ENCODE results near the gene SMU1. TPM values are rescaled to one million over a fixed set of nuclear protein-coding genes. Genes with fewer than 3 reads are reported as not detected.
"Not testable (repeated sequence)": the region's sequence is repeated elsewhere in the genome, so short reads cannot be mapped to it uniquely, and the experiment has no call there.

Gene SMU1
- total RNA-seq, 2 experiments from 2014 or later, result 23.2 to 29.6 TPM

DNA sequence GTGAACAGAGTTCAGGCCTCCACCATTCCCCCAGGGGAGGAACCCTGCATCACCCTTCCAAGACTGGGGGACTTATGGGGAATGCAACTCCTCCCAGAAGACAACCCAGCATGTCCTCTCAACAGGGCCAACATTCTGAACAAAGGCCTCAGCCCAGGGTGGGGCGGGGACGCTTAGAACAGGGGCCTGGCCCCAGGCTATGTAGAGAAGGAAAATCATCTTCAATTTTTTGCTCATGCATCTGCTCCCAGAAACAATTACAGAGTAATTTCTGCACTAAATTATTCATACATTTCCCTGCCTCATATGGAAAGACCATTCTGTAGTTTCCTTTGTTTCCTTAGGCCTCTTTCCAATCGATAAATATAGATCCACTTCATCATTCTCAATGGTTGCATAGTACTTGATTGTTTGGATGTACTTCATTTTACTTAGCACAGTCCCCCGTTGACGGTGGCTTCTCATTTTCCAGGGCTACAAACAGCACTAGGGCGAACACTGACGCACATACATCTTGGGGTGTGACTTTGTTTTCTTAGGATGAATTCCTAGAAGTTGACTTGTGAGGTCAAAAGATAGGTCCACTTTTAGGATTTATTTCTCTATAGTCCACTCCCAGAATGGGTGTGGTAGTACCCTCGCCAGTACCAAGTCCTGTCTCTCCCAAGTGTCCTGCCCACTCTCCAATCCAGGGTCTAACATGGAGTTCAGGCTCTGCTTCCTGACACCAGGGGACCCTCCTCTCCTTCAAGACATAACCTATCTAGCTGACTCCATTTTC lies 27.2 kb upstream of the SMU1 start:
- no peaks in the 10 kb centered on the region for H3K27me3 Mint-ChIP-seq
- no peak overlapping the region for H3K4me3 Mint-ChIP-seq
- no peak overlapping the region for H3K27ac Mint-ChIP-seq
- H3K4me1 Mint-ChIP-seq, result no peaks in the 10 kb centered on the region
- H3K9me3 Mint-ChIP-seq (ENCODE audit: low read depth), result no peaks in the 10 kb centered on the region
- CTCF ChIA-PET, result no interaction called here
- intact Hi-C loops (cut with DNase I, micrococcal nuclease), result no loop called here
- POLR2A ChIA-PET, result interaction anchor here (0.6 kb wide), 1 partner anchor 170 kb away, joined by 3 read pairs; no protein-coding TSS in a partner anchor
- ATAC-seq (no peak), DNase-seq (no peak)
- H3K36me3 Mint-ChIP-seq (ENCODE audit: low read depth), result no peaks in the 10 kb centered on the region

GRCh38 chr9:33102551-33103210 lies 26.2 kb upstream of the SMU1 start:
- H3K4me3 Mint-ChIP-seq, result no peak overlapping the region
- CTCF ChIA-PET, result no interaction called here
- no peaks in the 10 kb centered on the region for H3K9me3 Mint-ChIP-seq (ENCODE audit: low read depth)
- ATAC-seq, result no peak
- H3K27me3 Mint-ChIP-seq, result no peaks in the 10 kb centered on the region
- POLR2A ChIA-PET, result interaction anchor here (0.6 kb wide), 1 partner anchor 17 kb away, joined by 3 read pairs; no protein-coding TSS in a partner anchor
- H3K27ac Mint-ChIP-seq, result no peak overlapping the region
- no peaks in the 10 kb centered on the region for H3K36me3 Mint-ChIP-seq (ENCODE audit: low read depth)
- no peaks in the 10 kb centered on the region for H3K4me1 Mint-ChIP-seq
- intact Hi-C loops (cut with DNase I, micrococcal nuclease), result no loop called here
- no peak for DNase-seq

GRCh38 chr9:33101104-33101951 lies 24.9 kb upstream of the SMU1 start:
- H3K27me3 Mint-ChIP-seq, result no peaks in the 10 kb centered on the region
- H3K9me3 Mint-ChIP-seq (ENCODE audit: low read depth), result no peaks in the 10 kb centered on the region
- intact Hi-C loops (cut with DNase I, micrococcal nuclease), result no loop called here
- no peaks in the 10 kb centered on the region for H3K36me3 Mint-ChIP-seq (ENCODE audit: low read depth)
- POLR2A ChIA-PET, result no interaction called here
- H3K4me1 Mint-ChIP-seq, result no peaks in the 10 kb centered on the region
- no peak overlapping the region for H3K4me3 Mint-ChIP-seq
- no peak overlapping the region for H3K27ac Mint-ChIP-seq
- CTCF ChIA-PET, result interaction anchor here (0.6 kb wide), 1 partner anchor 99 kb away, joined by 4 read pairs; no protein-coding TSS in a partner anchor
- ATAC-seq, result no peak
- no peak for DNase-seq

DNA sequence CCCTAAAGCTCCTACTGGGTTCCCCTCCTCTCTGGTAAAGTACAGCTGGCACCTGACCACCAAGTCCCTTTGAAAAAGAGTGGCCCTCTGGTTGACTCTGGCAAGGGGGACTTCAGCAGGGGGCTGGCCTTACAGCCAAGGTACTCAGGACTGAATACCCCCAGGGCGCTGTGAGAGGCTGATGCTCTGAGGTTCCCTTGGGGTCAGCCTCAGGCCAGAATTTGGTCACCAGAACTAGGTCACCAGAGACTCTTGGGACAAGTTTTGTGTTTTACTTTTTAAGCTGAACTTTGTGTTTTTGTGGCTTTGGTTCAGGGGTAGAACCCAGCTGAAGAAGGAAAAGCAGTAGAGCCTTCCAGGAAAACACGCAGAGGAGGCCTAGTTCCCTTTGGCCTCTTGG lies 23.3 kb upstream of the SMU1 start:
- DNase-seq, result no peak
- Mint-ChIP-seq H3K9me3 (ENCODE audit: low read depth) (no peaks in the 10 kb centered on the region), H3K4me3 (no peak overlapping the region), H3K27ac (no peak overlapping the region), H3K36me3 (ENCODE audit: low read depth) (no peaks in the 10 kb centered on the region), H3K27me3 (no peaks in the 10 kb centered on the region), H3K4me1 (no peaks in the 10 kb centered on the region)
- POLR2A ChIA-PET, result no interaction called here
- no peak for ATAC-seq
- intact Hi-C loops (cut with DNase I, micrococcal nuclease), result no loop called here
- CTCF ChIA-PET, result no interaction called here

DNA sequence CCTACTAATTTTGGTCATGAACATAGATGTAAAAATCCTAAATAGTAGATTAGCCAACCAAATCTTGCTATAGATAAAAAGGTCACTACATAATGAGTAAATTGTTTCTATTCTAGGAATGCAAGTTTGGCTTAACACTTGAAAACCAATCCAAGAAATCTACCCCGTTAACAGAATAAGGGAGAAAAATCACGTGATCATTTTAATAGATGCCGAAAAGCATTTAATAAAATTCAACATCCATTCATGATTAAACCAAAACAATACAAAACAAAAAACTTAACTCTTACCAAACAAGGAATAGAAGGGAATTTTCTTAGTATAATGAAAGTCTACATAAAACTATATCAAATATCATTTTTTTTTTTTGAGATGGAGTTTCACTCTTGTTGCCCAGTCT lies 20.7 kb upstream of the SMU1 start:
- no peak overlapping the region for H3K27ac Mint-ChIP-seq

DNA sequence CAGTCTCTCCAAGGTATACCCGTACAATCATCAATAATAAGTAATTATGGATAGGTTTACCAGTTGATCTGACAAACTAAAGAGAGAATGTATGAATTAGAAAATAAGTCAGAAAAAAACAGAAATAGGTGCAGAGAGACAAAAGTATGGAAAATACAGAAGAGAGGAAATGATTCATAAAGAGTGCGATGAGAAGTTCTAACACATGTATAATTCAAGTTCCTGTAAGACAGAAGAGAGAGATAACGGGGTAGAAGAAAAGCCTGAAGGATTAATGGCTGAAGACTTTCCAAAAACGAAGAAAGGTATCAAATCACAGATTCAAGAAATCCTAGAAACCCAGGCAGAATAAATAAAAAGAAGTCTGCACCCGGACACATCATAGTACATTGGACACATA lies 16.2 kb upstream of the SMU1 start:
- H3K27me3 Mint-ChIP-seq, result no peaks in the 10 kb centered on the region
- CTCF ChIA-PET, result no interaction called here
- H3K4me1 Mint-ChIP-seq, result peaks cover 10% of the 10 kb centered on the region
- no peak for DNase-seq
- H3K36me3 Mint-ChIP-seq (ENCODE audit: low read depth), result no peaks in the 10 kb centered on the region
- H3K9me3 Mint-ChIP-seq (ENCODE audit: low read depth), result no peaks in the 10 kb centered on the region
- ATAC-seq, result peak; percentile 74
- intact Hi-C loops (cut with DNase I, micrococcal nuclease), result no loop called here
- no peak overlapping the region for H3K4me3 Mint-ChIP-seq
- peak overlapping the region; percentile 56 for H3K27ac Mint-ChIP-seq
- POLR2A ChIA-PET, result no interaction called here

More for the DNA sequence above, 20.7 kb upstream of the SMU1 start:
- CTCF ChIA-PET, result interaction anchor here (1.0 kb wide), 1 partner anchor 129 kb away, joined by 3 read pairs; no protein-coding TSS in a partner anchor
- intact Hi-C loops (cut with DNase I, micrococcal nuclease), result no loop called here
- Mint-ChIP-seq H3K27me3 (no peaks in the 10 kb centered on the region), H3K4me3 (no peak overlapping the region), H3K4me1 (peaks cover 8% of the 10 kb centered on the region), H3K36me3 (ENCODE audit: low read depth) (no peaks in the 10 kb centered on the region), H3K9me3 (ENCODE audit: low read depth) (no peaks in the 10 kb centered on the region)
- DNase-seq (no peak), ATAC-seq (no peak)
- POLR2A ChIA-PET, result no interaction called here

GRCh38 chr9:33085672-33086071 lies 9.2 kb upstream of the SMU1 start:
- H3K27ac Mint-ChIP-seq; H3K4me3 Mint-ChIP-seq; intact Hi-C loops (cut with DNase I, micrococcal nuclease); ATAC-seq; H3K9me3 Mint-ChIP-seq (ENCODE audit: low read depth); H3K36me3 Mint-ChIP-seq (ENCODE audit: low read depth); DNase-seq; H3K27me3 Mint-ChIP-seq; H3K4me1 Mint-ChIP-seq: not testable (repeated sequence)
- POLR2A ChIA-PET, result interaction anchor here (0.6 kb wide), 1 partner anchor 17 kb away, joined by 3 read pairs; no protein-coding TSS in a partner anchor
- CTCF ChIA-PET, result interaction anchor here (2.8 kb wide), 1 partner anchor 141 kb away, joined by 10 read pairs; no protein-coding TSS in a partner anchor

GRCh38 chr9:33082538-33083326 lies 6.3 kb upstream of the SMU1 start:
- peak; percentile 46 for DNase-seq
- Mint-ChIP-seq H3K4me3 (peak overlapping the region; percentile 28), H3K27me3 (no peaks in the 10 kb centered on the region), H3K4me1 (peaks cover 6% of the 10 kb centered on the region), H3K27ac (peak overlapping the region; percentile 87), H3K9me3 (ENCODE audit: low read depth) (no peaks in the 10 kb centered on the region), H3K36me3 (ENCODE audit: low read depth) (no peaks in the 10 kb centered on the region)
- intact Hi-C loops (cut with DNase I, micrococcal nuclease), result no loop called here
- peak; percentile 28 for ATAC-seq
- POLR2A ChIA-PET, result no interaction called here
- CTCF ChIA-PET, result interaction anchor here (0.8 to 1.2 kb wide), 3 partner anchors 88 to 850 kb away, joined by 3 to 11 read pairs (median 6); no protein-coding TSS in a partner anchor

GRCh38 chr9:33082128-33082527 lies 5.7 kb upstream of the SMU1 start:
- peak; percentile 22 for DNase-seq
- CTCF ChIA-PET, result interaction anchor here (0.8 to 1.2 kb wide), 3 partner anchors 88 to 851 kb away, joined by 3 to 11 read pairs (median 6); no protein-coding TSS in a partner anchor
- H3K4me1 Mint-ChIP-seq, result peaks cover 9% of the 10 kb centered on the region
- no peaks in the 10 kb centered on the region for H3K36me3 Mint-ChIP-seq (ENCODE audit: low read depth)
- peak overlapping the region; percentile 87 for H3K27ac Mint-ChIP-seq
- no peak for ATAC-seq
- no peak overlapping the region for H3K4me3 Mint-ChIP-seq
- H3K9me3 Mint-ChIP-seq (ENCODE audit: low read depth), result no peaks in the 10 kb centered on the region
- no peaks in the 10 kb centered on the region for H3K27me3 Mint-ChIP-seq
- POLR2A ChIA-PET, result no interaction called here
- intact Hi-C loops (cut with DNase I, micrococcal nuclease), result no loop called here

DNA sequence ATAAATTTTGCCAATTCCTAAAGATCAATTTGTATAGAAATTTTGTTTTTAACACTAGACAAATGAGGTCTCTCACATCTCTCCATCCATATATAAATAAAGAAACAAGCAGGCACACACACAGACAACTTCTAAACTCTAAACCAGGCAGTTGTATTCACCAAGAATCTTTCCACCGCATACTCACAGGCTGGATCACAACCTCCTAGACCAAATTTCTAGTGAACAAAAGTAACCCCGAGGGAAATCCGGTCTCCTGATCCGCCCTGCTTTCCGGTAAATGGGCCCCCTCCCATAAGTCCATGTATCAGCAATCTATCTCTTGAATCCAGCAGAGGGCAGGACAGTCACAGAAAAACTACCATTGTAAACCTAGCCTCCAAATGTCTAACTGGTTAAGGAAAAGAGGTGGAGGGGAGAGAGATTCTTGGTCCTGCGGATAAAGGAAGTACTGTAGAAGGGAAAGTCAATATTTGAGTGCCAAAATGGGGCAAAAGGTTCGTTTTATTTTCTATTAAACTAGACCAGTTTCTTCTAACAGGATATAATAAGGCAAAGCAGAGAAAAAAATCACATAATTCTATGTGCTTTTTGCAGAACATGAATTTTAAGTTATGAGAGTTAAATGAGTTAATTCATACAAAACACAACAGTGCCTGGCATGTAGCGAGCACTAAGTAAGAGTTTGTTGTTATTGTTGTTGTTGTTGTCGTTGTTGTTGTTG lies 4.8 kb upstream of the SMU1 start:
- CTCF ChIA-PET, result interaction anchor here (0.6 to 3.1 kb wide), 6 partner anchors 13 to 145 kb away, joined by 3 to 18 read pairs (median 4); partner anchors contain the start of gene B4GALT1
- Mint-ChIP-seq H3K27ac (no peak overlapping the region), H3K27me3 (no peaks in the 10 kb centered on the region), H3K4me1 (peaks cover 12% of the 10 kb centered on the region), H3K36me3 (ENCODE audit: low read depth) (peaks cover 2% of the 10 kb centered on the region), H3K4me3 (no peak overlapping the region), H3K9me3 (ENCODE audit: low read depth) (no peaks in the 10 kb centered on the region)
- peak; percentile 58 for ATAC-seq
- POLR2A ChIA-PET, result no interaction called here
- DNase-seq, result peak; percentile 84
- intact Hi-C loops (cut with DNase I, micrococcal nuclease), result loop anchor here (1.0 kb wide), 5 partner anchors 80 to 183 kb away; partner anchors contain the start of genes B4GALT1 (in 2 of the 2), BAG1 (in 2 of the 2) and APTX (in 1 of the 2)

All from activated CD4-positive, alpha-beta T cell treated with anti-CD3 and anti-CD28 coated beads for 36 hours (primary cell).